Limb (tissue), 2 donors: ENCODE results near the gene AATF.

ENCODE experiments used
- DNase-seq, 2 donors: peaks; one replicate each; pipeline ENCODE4 v3.0.0-alpha.2; 2016; ENCODE audit errors: extremely low spot score in 2 of 2

AATF gene

DNA sequence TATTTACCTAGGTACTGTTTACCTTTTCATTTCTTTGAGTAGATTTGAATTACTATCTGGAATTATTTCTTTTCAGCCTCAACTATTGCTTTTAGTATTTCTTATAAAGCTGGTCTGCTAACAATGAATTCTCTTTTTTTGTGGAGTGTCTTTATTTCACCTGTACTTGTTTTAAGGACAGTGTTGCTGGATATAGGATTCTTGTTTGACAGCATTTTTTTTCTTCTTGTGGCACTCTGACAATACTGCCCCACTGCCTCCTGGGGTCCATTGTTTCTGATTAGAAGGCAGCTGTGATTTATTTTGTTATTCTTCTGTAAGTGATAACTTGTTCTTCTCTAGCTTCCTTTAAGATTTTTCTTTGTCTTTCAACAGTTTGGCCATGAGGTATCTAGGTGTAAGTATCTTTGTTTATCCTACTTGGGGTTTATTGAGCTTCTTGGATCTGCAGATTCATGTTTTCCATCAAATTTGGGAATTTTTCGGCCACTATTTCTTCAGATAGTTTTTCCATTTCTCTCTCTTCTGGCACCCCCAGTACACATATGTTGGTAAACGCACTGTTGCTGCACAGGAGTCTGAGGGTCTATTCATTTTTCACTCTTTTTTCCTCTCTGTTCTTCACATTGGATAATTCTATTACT, 130.4 kb downstream of the AATF start:
- no peak for DNase-seq

DNA sequence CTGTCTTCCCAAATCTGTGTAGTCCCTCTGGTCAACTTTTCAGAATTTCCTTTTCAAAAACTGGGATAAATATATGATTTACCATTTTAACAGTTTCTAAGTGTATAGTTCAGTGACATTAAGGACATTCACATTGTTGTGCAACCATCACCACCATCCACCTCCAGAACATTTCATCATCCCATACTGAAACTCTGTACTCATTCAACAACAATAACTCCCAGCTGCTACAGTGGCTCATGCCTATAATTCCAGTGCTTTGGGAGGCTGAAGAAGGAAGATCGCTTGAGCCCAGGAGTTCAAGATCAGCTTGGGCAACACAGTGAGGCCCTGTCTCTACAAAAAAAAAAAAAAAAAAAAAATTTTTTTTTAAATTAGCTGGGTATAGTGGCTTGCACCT, 131.0 kb downstream of the AATF start:
- DNase-seq, result no peak

DNA sequence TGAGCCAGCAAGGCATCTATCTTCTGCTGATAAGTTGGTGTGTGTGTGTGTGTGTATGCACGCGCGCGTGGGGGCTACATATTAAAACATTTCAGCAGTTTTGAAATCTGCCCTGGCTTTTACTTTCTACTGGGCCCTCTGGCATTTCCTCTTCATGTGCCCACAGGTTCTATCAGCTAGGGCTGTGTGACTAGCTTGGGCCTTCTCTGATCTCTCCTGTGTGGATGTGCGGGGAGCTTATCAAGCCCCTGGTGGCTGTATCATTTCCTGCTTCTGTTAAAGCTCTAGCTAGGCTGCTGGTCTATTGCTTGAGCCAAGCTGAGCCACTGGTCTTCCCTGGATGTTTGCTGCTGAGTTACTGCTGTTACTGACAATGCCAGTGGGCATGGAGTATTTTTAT, 132.5 kb downstream of the AATF start:
- DNase-seq, result no peak

DNA sequence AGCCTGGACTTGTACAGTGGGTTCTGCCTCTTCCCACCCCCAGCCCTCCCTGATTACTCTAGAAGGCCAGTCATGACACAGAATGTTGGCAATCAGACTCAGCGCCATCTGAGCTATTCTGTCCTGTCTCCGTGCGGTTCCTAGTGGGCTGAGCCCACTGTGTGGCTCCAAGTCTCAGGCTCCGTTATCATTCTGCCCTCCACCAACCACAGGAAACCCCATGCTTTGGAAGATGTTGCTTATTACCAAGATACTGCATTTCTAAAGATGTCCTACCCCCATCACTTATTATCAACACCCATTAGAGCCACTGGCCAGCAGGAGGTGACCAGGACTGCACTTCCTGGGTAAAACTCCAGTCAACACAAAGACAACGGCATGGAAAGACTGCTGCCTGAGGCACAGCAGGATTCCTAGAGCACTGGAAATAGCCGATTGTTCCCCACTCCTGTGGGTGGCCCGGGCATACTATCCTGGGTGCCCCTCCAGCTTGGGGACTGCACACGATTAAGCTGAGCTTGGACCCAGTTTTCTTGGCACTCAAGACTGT, 133.6 kb downstream of the AATF start:
- no peak for DNase-seq

DNA sequence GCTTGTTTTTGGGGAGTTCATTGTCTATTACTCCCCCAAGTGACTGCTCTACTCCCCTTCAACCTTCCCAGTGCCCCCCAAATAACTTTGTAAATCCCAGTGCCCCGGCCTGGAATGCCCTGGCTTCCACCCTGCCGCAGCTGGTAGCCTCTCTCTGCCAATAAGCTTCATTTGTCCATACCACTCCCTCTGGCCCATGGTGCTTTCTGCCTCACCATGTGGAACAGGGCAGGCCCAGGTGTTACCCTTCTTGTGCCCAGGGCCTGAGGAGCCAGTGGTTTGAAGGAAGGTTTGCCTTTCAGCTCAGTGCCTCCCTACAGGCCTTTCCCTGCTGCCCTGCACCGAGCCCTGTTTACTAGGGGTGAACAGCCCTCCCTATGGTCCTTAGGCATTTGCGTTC, 134.2 kb downstream of the AATF start:
- no peak for DNase-seq

DNA sequence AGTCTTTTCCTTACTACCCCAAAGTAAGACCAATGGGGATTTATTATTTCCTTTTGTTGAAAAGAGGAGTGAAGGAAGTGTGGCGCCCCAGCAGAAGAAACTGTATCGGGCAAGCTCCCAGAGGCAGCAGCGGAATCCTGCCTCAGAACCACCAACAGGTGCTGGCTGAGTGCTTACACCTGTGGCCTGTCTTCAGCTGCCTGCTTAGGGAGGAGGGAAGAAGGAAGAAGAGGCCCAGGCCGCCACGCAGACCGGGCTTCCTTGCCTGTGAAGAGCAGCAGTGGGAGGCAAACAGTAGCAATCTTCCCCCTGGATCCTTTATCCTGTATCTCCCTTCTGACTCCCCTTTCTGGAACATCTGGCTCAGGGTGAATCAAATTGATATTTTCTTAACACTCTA, 134.7 kb downstream of the AATF start:
- no peak for DNase-seq

DNA sequence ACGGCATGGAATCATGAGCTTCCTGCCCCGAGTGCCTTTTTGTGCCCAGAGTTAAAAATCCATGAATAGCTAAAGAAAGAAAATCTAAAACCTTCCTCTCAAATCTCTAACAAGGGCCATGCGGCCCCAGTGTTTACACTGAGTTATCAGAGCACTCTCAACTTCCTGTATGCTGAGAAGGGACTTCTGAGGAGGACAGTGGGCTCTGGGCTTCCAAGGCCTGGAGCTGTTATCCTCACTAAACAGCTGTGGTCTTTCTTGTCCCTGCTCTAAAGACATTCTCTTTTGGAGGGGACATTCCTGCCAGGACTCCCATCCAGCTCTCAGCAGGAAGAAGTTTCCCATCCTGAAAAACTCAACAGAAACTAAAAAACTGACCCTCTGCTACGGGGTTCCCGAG, 135.6 kb downstream of the AATF start:
- no peak for DNase-seq

DNA sequence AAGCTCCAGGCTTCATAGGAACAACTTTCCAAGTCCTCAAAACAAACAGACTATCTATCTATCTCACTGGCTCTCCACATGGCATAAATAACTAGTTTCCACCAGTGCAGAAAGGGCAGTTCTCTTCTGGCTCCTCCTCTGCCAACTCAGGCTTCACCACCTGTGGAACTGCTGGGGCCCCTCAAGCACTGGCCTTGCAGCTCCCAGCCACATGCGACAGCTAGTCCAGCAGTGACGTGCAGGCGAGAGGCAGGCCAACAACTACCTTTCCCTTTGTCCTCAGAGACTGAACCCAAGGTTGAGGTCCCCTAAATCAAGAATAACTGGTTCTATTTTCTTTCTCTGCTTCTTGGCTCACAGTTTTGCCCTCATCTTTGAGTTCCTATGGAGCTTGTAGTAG, 137.6 kb downstream of the AATF start:
- DNase-seq, result no peak

DNA sequence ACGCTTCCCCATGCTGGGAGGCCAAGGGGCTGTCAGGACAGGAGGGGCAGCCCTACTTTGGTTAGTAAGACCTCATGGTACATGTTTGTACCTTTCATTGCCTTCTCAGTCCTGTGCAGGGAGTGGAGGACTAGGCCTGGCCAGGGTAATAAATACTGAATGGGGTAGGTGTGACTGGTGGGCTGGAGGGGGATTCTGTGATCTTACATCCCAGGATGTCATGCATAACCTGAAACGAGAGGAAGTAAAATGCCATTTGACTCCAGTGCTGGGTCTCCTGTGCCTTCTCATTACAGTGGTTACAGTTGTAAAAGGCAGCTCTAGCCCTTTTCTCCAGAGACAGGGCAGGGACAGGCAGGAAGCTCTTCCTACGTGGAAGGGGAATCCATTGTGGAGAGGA, 138.2 kb downstream of the AATF start:
- no peak for DNase-seq

DNA sequence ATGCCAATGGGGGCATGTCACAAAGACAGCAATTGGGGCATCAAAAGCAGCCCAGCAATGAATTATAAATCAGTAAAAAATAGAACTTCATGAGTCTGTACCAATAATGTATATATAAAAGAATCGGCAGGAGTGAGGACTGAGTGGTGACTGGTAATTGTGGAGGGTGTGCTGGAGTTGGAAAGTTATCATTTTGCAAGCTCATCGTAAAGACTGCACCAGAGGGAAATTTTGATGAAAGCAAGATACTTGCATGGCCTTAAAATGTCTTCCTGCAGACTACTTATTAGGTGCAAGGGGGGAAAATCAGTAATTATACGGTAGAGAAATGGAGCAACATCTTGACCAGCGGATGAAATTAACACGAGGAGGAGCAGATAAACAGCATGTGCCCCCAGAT, 138.9 kb downstream of the AATF start:
- no peak for DNase-seq

DNA sequence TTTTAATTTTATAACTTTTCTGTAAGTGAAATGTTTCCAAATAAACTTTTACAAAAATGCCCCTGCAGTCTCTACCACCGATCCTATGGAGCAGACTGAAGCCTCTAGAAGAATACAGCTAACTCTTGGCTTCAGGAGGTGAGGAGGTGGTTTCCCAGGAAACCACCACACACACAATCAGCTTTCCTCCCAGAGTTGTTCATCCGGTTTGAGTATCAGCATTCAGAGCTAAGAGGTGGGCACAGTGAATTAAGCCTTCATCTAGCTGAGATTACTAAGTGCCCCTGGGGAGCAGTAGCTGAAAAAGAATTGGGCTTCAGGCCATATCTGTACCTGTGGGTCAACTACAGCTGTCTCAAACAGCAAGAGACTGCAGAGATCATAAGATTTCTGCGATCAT, 139.7 kb downstream of the AATF start:
- DNase-seq, result no peak

DNA sequence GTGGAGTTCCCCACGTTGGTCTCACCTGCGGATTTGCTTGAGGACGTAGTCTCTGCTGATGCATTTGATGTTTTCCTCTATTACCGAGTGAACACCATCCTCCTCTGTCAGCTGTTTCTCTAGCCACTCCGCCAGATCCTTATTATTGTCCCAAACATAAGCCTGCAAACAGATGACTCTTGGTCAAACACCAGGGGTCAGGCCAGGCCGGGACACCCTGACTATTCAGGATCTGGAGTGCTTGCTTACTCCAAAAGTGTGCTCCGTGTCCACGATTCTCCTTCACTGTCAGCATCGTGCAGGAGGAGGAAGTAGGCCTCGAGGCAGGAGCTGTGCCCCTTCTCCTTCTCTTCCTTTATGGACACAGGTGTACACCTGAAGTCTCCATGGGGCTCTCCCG, 140.2 kb downstream of the AATF start:
- no peak for DNase-seq

DNA sequence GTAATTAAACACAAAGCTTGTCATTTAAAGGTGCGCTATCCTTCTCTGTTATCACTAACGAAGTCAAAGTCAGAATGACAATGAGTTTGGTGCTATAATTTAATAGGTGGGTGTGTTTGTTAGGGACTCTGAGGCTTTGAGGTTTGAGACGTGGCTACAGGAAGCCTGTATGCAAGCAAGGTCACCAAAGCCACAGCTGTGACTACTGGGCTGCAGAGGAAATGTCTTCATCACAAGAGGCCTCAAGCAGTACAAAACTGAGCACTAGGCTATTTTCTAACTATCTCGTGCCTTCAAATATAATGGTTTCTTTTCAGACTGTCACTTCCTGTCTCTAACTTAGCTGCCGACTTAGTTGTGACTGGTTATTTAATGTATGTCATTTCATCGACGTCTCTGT, 141.2 kb downstream of the AATF start:
- DNase-seq, result no peak

DNA sequence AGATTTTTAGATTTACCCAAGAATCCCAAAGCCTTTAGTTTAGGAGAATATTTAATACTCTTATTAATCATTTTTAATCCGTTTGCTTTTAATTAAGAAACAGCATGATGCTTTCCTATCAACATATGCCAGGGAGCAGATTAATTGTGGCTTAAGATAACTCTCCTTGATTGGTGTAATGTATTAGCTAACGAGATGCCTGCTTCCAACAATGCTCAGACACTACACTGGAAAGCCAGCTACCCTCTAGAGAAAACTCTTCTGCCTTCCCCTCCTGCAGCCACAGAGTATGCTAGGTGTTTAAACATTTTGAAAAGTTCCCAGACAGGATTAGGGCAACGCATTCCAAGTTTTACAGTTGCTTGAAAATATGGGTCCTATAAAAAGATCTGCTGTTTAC, 142.2 kb downstream of the AATF start:
- DNase-seq, result no peak

DNA sequence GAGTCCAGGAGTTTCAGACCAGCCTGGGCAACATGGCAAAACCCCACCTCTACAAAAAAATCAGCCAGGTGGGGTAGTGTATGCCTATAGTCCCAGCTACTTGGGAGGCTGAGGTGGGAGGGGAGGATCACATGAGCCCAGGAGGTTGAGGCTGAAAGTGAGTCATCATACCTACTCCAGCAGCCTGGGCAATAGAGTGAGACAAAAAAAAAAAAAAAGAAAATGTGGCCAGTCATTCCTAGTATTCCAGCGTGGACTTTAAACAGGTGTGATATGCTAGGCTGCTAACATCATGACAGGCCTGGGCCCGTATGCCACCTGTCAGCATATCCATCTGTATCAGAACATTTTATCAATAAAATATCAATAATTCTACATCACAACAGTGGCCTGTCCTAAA, 143.3 kb downstream of the AATF start:
- no peak for DNase-seq

DNA sequence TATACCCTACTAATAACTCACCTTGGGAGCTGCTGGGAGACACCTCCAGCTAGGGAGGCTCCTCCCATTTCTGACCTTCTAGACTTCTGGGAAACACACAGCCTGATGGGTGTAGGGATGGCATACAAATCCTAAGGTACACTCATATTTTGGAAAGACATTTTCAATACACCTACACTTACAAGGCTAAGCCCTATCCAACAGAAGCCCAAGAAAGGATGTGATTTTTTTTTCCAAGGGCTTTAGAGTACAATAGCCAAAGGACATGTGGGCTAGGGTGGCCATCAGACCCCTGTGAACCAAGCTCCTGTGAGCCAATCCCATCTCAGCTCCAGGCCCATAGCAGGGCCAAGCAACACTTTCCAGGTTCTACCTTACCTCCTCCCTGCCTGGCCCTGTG, 143.9 kb downstream of the AATF start:
- DNase-seq, result no peak

DNA sequence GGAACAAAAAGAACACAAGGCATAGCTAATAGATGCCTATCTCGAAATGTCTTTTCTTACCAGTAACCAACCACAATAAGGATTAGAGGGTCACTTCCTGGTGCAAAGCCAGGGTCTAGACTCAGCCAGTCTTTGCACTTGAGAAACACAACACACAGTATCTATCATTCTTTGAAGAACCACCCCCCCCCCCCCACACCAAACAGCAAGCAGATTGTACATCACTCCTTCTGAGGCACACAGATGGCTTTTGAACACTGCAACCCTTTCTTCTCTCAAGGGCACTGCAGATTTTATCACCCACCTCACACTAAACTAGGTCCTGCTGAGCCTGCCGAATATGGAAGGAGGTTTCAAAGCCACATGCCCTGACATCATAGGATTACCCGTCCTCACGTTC, 145.6 kb downstream of the AATF start:
- no peak for DNase-seq

DNA sequence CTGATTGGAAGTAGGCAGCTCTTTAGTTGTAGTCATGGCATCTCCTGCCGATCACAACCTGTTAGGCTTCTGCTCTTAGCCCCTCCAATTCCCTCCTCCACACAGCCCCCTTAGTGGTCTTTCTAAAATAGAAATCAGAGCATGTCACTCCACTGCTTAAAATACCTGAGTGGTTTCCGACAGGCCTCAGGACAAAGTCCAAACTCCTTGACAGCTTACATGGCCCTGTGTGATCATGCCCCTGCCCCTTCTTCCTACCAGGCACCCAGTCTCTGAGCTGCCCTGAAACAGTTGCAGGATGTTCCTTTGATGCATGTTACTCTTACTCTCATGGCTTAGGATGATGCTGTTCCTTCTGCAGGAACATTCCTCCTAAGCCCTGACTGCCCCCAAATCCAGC, 147.3 kb downstream of the AATF start:
- no peak for DNase-seq

DNA sequence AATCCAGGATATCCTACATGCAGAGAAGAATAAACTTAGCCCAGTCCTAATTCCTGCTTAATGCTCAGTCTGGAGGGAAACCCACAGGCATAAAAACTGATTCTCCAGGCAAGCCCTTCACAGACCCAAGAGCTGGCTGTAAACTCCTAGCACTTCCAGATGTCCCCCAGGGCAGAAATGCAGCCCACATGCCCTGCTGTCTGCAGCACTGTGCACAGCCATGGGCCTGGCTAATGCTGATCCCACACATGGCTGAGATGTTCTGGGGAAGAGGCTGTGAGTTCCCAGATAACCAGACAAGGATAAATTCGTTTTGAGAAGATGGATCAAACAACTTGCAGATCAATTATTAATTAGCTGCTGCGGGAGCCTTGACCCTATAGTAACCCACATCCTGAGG, 148.4 kb downstream of the AATF start:
- DNase-seq, result no peak

DNA sequence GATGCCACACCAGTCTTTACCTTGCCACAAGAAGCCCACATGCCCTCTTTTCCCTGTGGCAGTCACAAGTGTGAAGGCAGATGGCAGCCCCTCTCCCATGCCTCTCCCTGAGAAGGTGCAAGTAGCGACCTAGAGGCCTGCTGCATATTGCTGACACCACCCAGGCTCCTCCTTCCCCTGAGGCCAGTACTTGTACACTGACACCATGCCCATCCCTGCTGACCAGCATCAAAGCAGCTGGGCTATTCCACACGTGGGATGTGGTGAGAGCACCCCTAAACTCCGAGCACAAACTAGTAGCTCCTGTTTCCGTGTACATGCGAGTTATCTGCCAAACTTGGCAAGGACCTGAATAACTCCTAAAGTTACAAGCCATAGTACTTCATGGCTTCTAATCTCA, 149.4 kb downstream of the AATF start:
- DNase-seq, result no peak

DNA sequence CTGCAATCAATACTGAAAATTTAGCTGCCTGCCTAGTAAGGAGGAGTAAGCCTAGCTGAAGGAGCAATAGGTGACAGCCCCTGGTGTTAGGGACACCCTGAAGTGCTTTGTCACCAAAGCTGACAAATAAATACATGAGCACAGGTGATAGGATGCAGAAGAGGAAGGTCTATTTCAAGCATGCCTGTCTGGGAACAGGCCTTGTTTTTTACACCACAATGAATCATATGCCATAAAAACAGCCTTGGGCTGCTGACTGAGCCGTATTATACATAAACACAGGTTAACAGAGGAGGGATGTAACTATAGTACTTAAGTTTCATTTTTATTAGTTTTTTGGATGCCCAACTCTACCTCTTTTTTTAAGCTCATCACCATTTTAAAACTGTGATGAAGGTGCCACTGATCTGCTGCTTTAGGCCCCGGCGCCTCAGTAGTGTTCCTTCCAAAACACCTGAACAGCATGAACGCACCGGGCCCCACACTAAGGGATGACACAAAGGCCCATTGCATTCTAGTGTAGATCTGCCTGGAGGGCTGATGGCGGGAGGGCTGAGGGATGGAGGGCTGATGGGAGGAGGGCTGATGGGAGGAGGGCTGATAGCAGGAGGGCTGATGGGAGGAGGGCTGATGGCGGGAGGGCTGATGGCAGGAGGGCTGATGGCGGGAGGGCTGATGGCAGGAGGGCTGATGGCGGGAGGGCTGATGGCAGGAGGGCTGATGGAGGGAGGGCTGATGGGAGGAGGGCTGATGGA, 150.3 kb downstream of the AATF start:
- no peak for DNase-seq

DNA sequence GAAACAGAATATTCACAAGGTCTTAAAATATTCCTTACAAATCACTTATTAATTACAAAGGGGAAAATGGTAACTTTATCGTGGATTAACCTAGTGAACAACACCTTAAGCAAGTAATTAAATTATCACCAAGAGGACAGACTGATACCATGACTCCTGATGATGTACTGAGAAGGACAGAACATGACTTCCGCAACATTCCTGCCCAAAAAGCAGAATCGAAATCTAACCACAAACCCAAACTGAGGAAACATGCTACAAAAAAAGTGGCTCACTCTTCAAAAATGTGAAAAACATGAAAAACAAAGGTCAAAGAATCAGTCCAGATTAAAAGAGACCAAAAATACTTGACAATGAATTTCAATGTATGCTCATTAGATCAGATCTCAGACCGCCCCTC, 151.5 kb downstream of the AATF start:
- no peak for DNase-seq

DNA sequence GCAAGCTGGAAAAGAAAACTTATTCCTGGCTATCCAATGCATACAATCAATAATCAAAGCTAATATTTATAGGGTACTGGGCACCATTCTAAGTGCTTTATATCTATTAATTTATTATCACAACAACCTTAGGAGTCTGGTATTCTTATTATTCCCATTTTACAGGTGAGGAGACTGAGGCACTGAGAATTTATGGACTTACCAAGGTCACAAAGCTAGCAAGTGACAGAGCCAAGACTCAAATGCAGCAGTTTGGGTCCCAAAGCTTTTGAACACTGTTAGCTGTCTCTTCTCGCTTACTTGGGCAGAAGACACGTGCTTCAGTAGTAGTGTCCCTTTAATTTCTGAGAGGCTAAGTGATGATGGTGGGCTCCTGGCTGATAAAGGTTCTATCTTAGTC, 152.6 kb downstream of the AATF start:
- DNase-seq, result no peak
